GM12892 (cell line): ENCODE data around the gene DIMT1.

Experiments used
- POLR2A ChIP-seq: IDR thresholded peaks from 2 replicates; pipeline ENCODE4 v1.6.1; 2011; ENCODE audit warnings: low read depth, low read length, control low read depth
- POLR2AphosphoS5 ChIP-seq: IDR thresholded peaks from 2 replicates; pipeline ENCODE4 v1.6.1; 2011; ENCODE audit warnings: low read depth, low read length, control low read depth
- TAF1 ChIP-seq: IDR thresholded peaks from 2 replicates; pipeline ENCODE4 v1.6.1; 2011; ENCODE audit warnings: low read depth, mild to moderate bottlenecking, control low read depth, low read length, borderline replicate concordance

DNA sequence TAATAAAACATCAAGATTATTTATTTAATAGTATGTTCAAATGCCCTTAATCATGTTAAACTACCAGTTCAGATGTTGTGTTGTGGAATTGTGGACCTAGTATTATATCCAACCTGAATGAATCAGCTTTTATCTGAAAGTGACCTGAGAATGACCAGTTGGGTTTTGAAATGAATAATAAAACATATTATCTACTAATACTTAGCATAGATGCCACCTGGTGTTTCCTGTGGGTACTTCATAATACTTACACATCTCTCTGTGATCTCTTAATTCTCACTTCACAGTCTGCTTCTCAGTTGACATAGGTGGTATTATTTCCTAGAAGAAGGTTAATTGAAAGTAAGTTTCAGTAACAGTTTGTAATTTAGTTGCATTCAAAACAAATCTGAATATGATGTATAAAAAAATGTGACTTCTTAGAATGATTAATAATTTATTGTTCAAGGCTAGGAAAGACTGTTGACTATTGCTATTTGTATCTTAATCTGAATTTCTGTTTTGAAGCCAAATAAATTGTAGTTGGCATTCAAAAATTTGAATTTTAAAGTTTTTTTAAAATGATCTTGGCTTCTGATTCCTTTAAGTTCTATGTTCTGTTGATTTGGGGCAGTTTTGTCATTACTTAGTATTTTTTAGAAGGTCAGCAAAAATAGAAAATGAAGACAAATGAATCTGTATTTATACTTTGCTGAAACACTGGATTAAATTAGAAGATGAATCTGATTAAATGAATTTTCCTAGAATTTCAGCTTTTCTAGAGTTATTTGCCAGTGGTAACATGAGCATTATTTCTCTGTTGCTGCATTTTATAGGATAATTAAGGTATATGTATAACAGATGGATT lies 49.5 kb downstream of the DIMT1 start:
- no peak for TF ChIP-seq POLR2A
- no peak for TF ChIP-seq POLR2AphosphoS5
- no peak for TF ChIP-seq TAF1
